GM12878 (cell line): ENCODE results near the gene SHISA9. TPM values are rescaled to one million over a fixed set of nuclear protein-coding genes. Genes with fewer than 3 reads are reported as not detected.

Experiments used
- ATAC-seq: fragments of 200-7000 bp; cut with Tn5 transposase; 3 replicates; pipeline ENCODE4 v1.9.1; 2020; ENCODE audit warnings: mild to moderate bottlenecking, moderate library complexity
- BruUV-seq: library from RNA; stranded (reverse); fragments of 400-500 nt; replicated peaks from 2 replicates; lab custom pipeline; 2021; lab: Mats Ljungman, UMichigan
- CTCF ChIA-PET: fragments of 300-600 bp; sonication (Branson Sonifier 250); formaldehyde crosslinking; extraction: SDS; loops from one replicate; lab custom pipeline; 2021; ENCODE audit warnings: inconsistent platforms; lab: Yijun Ruan, JAX
- POLR2A ChIA-PET: fragments of 350-600 bp; formaldehyde crosslinking; extraction: SDS; loops from one replicate; lab custom pipeline; 2021; ENCODE audit warnings: inconsistent platforms; lab: Charles Lee
- RAD21 ChIA-PET: fragments of 300-600 bp; sonication (Branson Sonifier 250); formaldehyde crosslinking; loops from one replicate; lab custom pipeline; 2023; ENCODE audit warnings: antibody characterized with exemption; ENCODE audit not compliant: unreplicated experiment; lab: Charles Lee
- SMC1A ChIA-PET: fragments of 300-600 bp; sonication (Branson Sonifier 250); formaldehyde crosslinking; loops from one replicate; lab custom pipeline; 2023; ENCODE audit not compliant: unreplicated experiment, uncharacterized antibody; lab: Charles Lee
- DNase-seq: peaks from one replicate; pipeline ENCODE4 v3.0.0-alpha.2; 2011; ENCODE audit warnings: low read depth, low spot score
- FAIRE-seq: peaks from 3 replicates; lab custom pipeline; 2011; peaks lifted over from hg19 to GRCh38; lab: Jason Lieb, UNC
- H2AFZ ChIP-seq: 2 replicates; pipeline ENCODE4 v1.6.0; 2011; ENCODE audit warnings: low read depth, low read length, control low read depth; ENCODE audit not compliant: control insufficient read depth
- H3K27ac ChIP-seq: 2 replicates; pipeline ENCODE4 v1.5.1; 2011; ENCODE audit warnings: control low read depth; ENCODE audit not compliant: control insufficient read depth, insufficient read depth
- H3K27me3 ChIP-seq, 2 experiments: replicated peaks in 1 of 2; 2 replicates each; pipeline versions ENCODE4 v1.6.0 to v1.6.1; 2011; ENCODE audit warnings: low read length in 1 of 2; ENCODE audit not compliant: control insufficient read depth in 2 of 2, insufficient read depth in 2 of 2
- H3K36me3 ChIP-seq, 2 experiments: 2 replicates each; pipeline ENCODE4 v1.5.1; 2011; ENCODE audit warnings: low read length in 1 of 2; ENCODE audit not compliant: control insufficient read depth in 2 of 2, insufficient read depth in 2 of 2
- H3K4me1 ChIP-seq: 2 replicates; pipeline ENCODE4 v1.6.1; 2011; ENCODE audit warnings: mild to moderate bottlenecking, low read length, moderate library complexity, mixed read lengths; ENCODE audit not compliant: control insufficient read depth, insufficient read depth
- H3K4me2 ChIP-seq: 2 replicates; pipeline ENCODE4 v1.6.0; 2011; ENCODE audit warnings: control low read depth; ENCODE audit not compliant: control insufficient read depth, insufficient read depth
- H3K4me3 ChIP-seq: fragments of 200-600 bp; sonication (generic); 2 replicates; pipeline ENCODE4 v1.5.1; 2016
- H3K79me2 ChIP-seq: 2 replicates; pipeline ENCODE4 v1.6.0; 2011; ENCODE audit warnings: low read length; ENCODE audit not compliant: control insufficient read depth, insufficient read depth
- H3K9ac ChIP-seq: 2 replicates; pipeline ENCODE4 v1.8.0; 2011; ENCODE audit warnings: low read length, control low read depth, mixed read lengths; ENCODE audit not compliant: control insufficient read depth, insufficient read depth
- H3K9me3 ChIP-seq: replicated peaks from 3 replicates; pipeline ENCODE4 v1.5.1; 2011; ENCODE audit warnings: mild to moderate bottlenecking, low read length; ENCODE audit not compliant: control insufficient read depth, insufficient read depth
- H4K20me1 ChIP-seq: 2 replicates; pipeline ENCODE4 v1.6.0; 2011; ENCODE audit not compliant: control insufficient read depth, insufficient read depth
- BHLHE40 ChIP-seq, 2 experiments: fragments of 450-650 bp in 1 of 2; IDR thresholded peaks; 2 replicates each; pipeline ENCODE4 v1.6.1; 2011 to 2017; ENCODE audit warnings: low read depth in 2 of 2, borderline replicate concordance in 1 of 2, improper control_type of control experiment in 1 of 2, low read length in 1 of 2, mild to moderate bottlenecking in 1 of 2
- CREB1 ChIP-seq: IDR thresholded peaks from 2 replicates; pipeline ENCODE4 v1.6.1; 2012; ENCODE audit warnings: low read depth, mild to moderate bottlenecking, inconsistent platforms
- E2F8 ChIP-seq: fragments of 450-650 bp; IDR thresholded peaks from 2 replicates; pipeline ENCODE4 v1.6.1; 2018; ENCODE audit warnings: mild to moderate bottlenecking, low read depth, moderate library complexity; ENCODE audit not compliant: partially characterized antibody
- IKZF1 ChIP-seq: fragments of 450-650 bp; conservative IDR thresholded peaks from 2 replicates; pipeline ENCODE4 v1.6.1; 2017; ENCODE audit warnings: antibody characterized with exemption, mild to moderate bottlenecking
- MYC ChIP-seq: IDR thresholded peaks from 2 replicates; pipeline ENCODE4 v1.6.1; 2011; ENCODE audit warnings: mild to moderate bottlenecking, low read length, moderate library complexity, inconsistent platforms; ENCODE audit not compliant: insufficient read depth, insufficient replicate concordance, insufficient read length, severe bottlenecking
- NKRF ChIP-seq: fragments of 450-650 bp; conservative IDR thresholded peaks from 2 replicates; pipeline ENCODE4 v1.6.1; 2017; ENCODE audit warnings: mild to moderate bottlenecking, moderate library complexity
- POLR2AphosphoS5 ChIP-seq: IDR thresholded peaks from 2 replicates; pipeline ENCODE4 v1.6.1; 2011; ENCODE audit warnings: mild to moderate bottlenecking, low read length, inconsistent platforms
- SREBF1 ChIP-seq: IDR thresholded peaks from 2 replicates; pipeline ENCODE4 v1.6.1; 2012; ENCODE audit warnings: mild to moderate bottlenecking, low read length
- ZBTB33 ChIP-seq: fragments of 450-650 bp; IDR thresholded peaks from 2 replicates; pipeline ENCODE4 v1.6.1; 2017; ENCODE audit warnings: mild to moderate bottlenecking
- ZBTB40 ChIP-seq: fragments of 450-650 bp; IDR thresholded peaks from 2 replicates; pipeline ENCODE4 v1.6.1; 2016; ENCODE audit warnings: mild to moderate bottlenecking, moderate library complexity, borderline replicate concordance
- WGBS: methylation state at CpG from one replicate; pipeline ENCODE4 v1.1.6; 2016; ENCODE audit warnings: low lambda C conversion rate; ENCODE audit not compliant: insufficient replicate concordance, insufficient coverage; ENCODE audit errors: missing lambda C conversion rate; 5-methylcytosine and 5-hydroxymethylcytosine counted together
- in situ Hi-C: fragments of 300-500 bp; cut with MboI; formaldehyde crosslinking; loops from 9 replicates; pipeline ENCODE4 v1.14.3; 2018; ENCODE audit warnings: mixed read lengths
- intact Hi-C: fragments of 100-400 bp; cut with micrococcal nuclease; formaldehyde crosslinking; loops from one replicate; pipeline ENCODE4 v1.14.2; 2022; ENCODE audit not compliant: unreplicated experiment
- polyA plus RNA-seq, 11 experiments: library from polyadenylated mRNA; depleted of rRNA in 4 of 11; unstranded in 6 of 11; stranded (reverse) in 5 of 11; fragments of >200 nt; fragmentation: Nextera tagmentation in 4 of 11; fragmentation: Illumina TruSeq in 1 of 11; extraction: Ambion mirVana in 4 of 11; extraction: Trizol in 1 of 11; gene quantifications; 1 replicate in 1 of 11; 2 replicates in 10 of 11; pipeline versions ENCODE4 v1.2.1 to v1.2.3, GENCODE V29; 2011 to 2016; ENCODE audit warnings: inconsistent platforms in 2 of 11, missing spikeins in 2 of 11, low read depth in 1 of 11
- total RNA-seq, 4 experiments: library from RNA; depleted of rRNA in 3 of 4; stranded (reverse); fragments of >200 nt in 3 of 4; fragmentation: Illumina TruSeq in 1 of 4; extraction: Trizol in 1 of 4; gene quantifications; 2 replicates each; pipeline versions ENCODE4 v1.2.1 to v1.2.3, GENCODE V29; 2013 to 2021

SHISA9 gene
- total and polyA plus RNA-seq, 10 of the 15 experiments (the other 5 are each of a cell fraction or from before 2014, with no cell fraction given): 0.03 to 25.5 (median 0.07) TPM

- SMC1A ChIA-PET: interaction anchor here (1.0 to 4.2 kb wide), 6 partner anchors 11 to 60 kb away, joined by 3 to 26 read pairs (median 6); no protein-coding TSS in a partner anchor
- H3K4me2 ChIP-seq: no peak overlapping the region
Observed at GRCh38 chr16:13108126-13108525, 206.7 kb downstream of the SHISA9 start.

More at GRCh38 chr16:13108126-13108525, 206.7 kb downstream of the SHISA9 start:
- TF ChIP-seq NKRF (no peak), ZBTB33 (no peak), E2F8 (no peak), MYC (no peak), SREBF1 (no peak), BHLHE40 (IDR thresholded peaks at IDR 0.05; ENCODE audit: borderline replicate concordance in 1 of 2, low read depth in 2 of 2, low read length in 1 of 2) (no peak), ZBTB40 (no peak), CREB1 (no peak), POLR2AphosphoS5 (no peak), IKZF1 (no peak)
- no peak for ATAC-seq
- no peak for FAIRE-seq
- H3K9me3 ChIP-seq: no peaks in the 10 kb centered on the region; the same call in 2 of the 3 replicates
- in situ Hi-C loops: no loop called here
- RAD21 ChIA-PET: interaction anchor here (0.9 kb wide), 1 partner anchor 205 kb away, joined by 3 read pairs; no protein-coding TSS in a partner anchor
- H3K27me3 ChIP-seq: no peaks in the 10 kb centered on the region
- no peaks in the 10 kb centered on the region for H3K4me1 ChIP-seq
- POLR2A ChIA-PET: interaction anchor here (1.1 kb wide), 1 partner anchor 13 kb away, joined by 3 read pairs; no protein-coding TSS in a partner anchor
- H3K79me2 ChIP-seq: no peaks in the 10 kb centered on the region
- H3K36me3 ChIP-seq: no peaks in the 10 kb centered on the region
- no peaks in the 10 kb centered on the region for H4K20me1 ChIP-seq
- no peak overlapping the region for H3K27ac ChIP-seq
- intact Hi-C loops: no loop called here
- H3K4me3 ChIP-seq: no peak overlapping the region
- H3K9ac ChIP-seq: no peak overlapping the region
- CTCF ChIA-PET: interaction anchor here (1.0 to 1.2 kb wide), 2 partner anchors 11 to 306 kb away, joined by 3 to 4 read pairs; no protein-coding TSS in a partner anchor
- no TSS peak for BruUV-seq
- WGBS: 3% methylated on average over 5 of the region's 5 CpGs
- H2AFZ ChIP-seq: no peak overlapping the region
- no peak for DNase-seq
